Mononuclear cell (primary cell): Measurements from ENCODE around the gene LYRM1. TPM values are rescaled to one million over a fixed set of nuclear protein-coding genes. Genes with fewer than 3 reads are reported as not detected.
A peak's percentile ranks its signal among the peaks of the same experiment; 100 is the strongest.
"Not testable (repeated sequence)": the region's sequence is repeated elsewhere in the genome, so short reads cannot be mapped to it uniquely, and the experiment has no call there.

Source experiments
- H3K27me3 ChIP-seq: 2 replicates; pipeline ENCODE4 v1.6.0; 2011; ENCODE audit warnings: low read length, control low read depth; ENCODE audit not compliant: insufficient read depth
- H3K4me1 ChIP-seq: 2 replicates; pipeline ENCODE4 v1.5.1; 2011; ENCODE audit warnings: mild to moderate bottlenecking, low read length, control low read depth; ENCODE audit not compliant: insufficient read depth
- H3K4me3 ChIP-seq: 2 replicates; pipeline ENCODE4 v1.5.1; 2011; ENCODE audit warnings: mild to moderate bottlenecking, low read length, moderate library complexity
- H3K9me3 ChIP-seq: 2 replicates; pipeline ENCODE4 v1.5.1; 2011; ENCODE audit warnings: low read depth, mild to moderate bottlenecking, control low read depth, low read length
- total RNA-seq: library from RNA; depleted of rRNA; stranded (reverse); fragments of >200 nt; gene quantifications from one replicate; pipeline ENCODE4 v1.2.3, GENCODE V29; 2012

LYRM1 gene
- total RNA-seq: 22.7 TPM

GRCh38 chr16:20900299-20901067 lies at the start of gene LYRM1, which contains the start of gene DCUN1D3:
Gene LYRM1 (plus strand): TSS chr16:20900771. CDS start chr16:20915556, 14,785 bp downstream.
Gene DCUN1D3 (minus strand): TSS chr16:20900358. CDS start chr16:20862538, 37,820 bp downstream.
- Histone ChIP-seq H3K4me1 (peaks cover 58% of the 10 kb centered on the region), H3K9me3 (no peaks in the 10 kb centered on the region), H3K27me3 (no peaks in the 10 kb centered on the region), H3K4me3 (peak within 1 kb of the TSS; percentile 86)

GRCh38 chr16:20850981-20851380 lies 49.6 kb upstream of the LYRM1 start:
- Histone ChIP-seq H3K9me3 (no peaks in the 10 kb centered on the region), H3K4me3 (no peak overlapping the region), H3K27me3 (no peaks in the 10 kb centered on the region), H3K4me1 (peaks cover 9% of the 10 kb centered on the region)

GRCh38 chr16:20851601-20852000 lies 49.0 kb upstream of the LYRM1 start:
- no peaks in the 10 kb centered on the region for H3K9me3 ChIP-seq
- H3K4me3 ChIP-seq: no peak overlapping the region
- peaks cover 9% of the 10 kb centered on the region for H3K4me1 ChIP-seq
- H3K27me3 ChIP-seq: no peaks in the 10 kb centered on the region

- no peaks in the 10 kb centered on the region for H3K9me3 ChIP-seq
- H3K4me3 ChIP-seq: no peak overlapping the region
- peaks cover 9% of the 10 kb centered on the region for H3K4me1 ChIP-seq
- no peaks in the 10 kb centered on the region for H3K27me3 ChIP-seq
Measured at GRCh38 chr16:20853143-20853542, 47.4 kb upstream of the LYRM1 start.

GRCh38 chr16:20853981-20854620 lies 46.5 kb upstream of the LYRM1 start:
- no peaks in the 10 kb centered on the region for H3K9me3 ChIP-seq
- H3K4me1 ChIP-seq: peaks cover 9% of the 10 kb centered on the region
- H3K27me3 ChIP-seq: no peaks in the 10 kb centered on the region
- no peak overlapping the region for H3K4me3 ChIP-seq

GRCh38 chr16:20854963-20855362 lies 45.6 kb upstream of the LYRM1 start:
- Histone ChIP-seq H3K4me1 (peaks cover under 1% of the 10 kb centered on the region), H3K27me3 (no peaks in the 10 kb centered on the region), H3K4me3 (no peak overlapping the region), H3K9me3 (no peaks in the 10 kb centered on the region)

GRCh38 chr16:20857281-20857680 lies 43.3 kb upstream of the LYRM1 start:
- H3K4me1 ChIP-seq: no peaks in the 10 kb centered on the region
- H3K27me3 ChIP-seq: no peaks in the 10 kb centered on the region
- H3K4me3 ChIP-seq: no peak overlapping the region
- no peaks in the 10 kb centered on the region for H3K9me3 ChIP-seq

GRCh38 chr16:20859229-20859628 lies 41.3 kb upstream of the LYRM1 start:
- Histone ChIP-seq H3K27me3 (no peaks in the 10 kb centered on the region), H3K9me3 (no peaks in the 10 kb centered on the region), H3K4me3 (no peak overlapping the region), H3K4me1 (no peaks in the 10 kb centered on the region)

- no peaks in the 10 kb centered on the region for H3K4me1 ChIP-seq
- no peak overlapping the region for H3K4me3 ChIP-seq
- no peaks in the 10 kb centered on the region for H3K27me3 ChIP-seq
- no peaks in the 10 kb centered on the region for H3K9me3 ChIP-seq
Measured at GRCh38 chr16:20859699-20860098, 40.9 kb upstream of the LYRM1 start.

- Histone ChIP-seq H3K27me3 (no peaks in the 10 kb centered on the region), H3K9me3 (no peaks in the 10 kb centered on the region), H3K4me1 (no peaks in the 10 kb centered on the region), H3K4me3 (no peak overlapping the region)
Measured at GRCh38 chr16:20860361-20860760, 40.2 kb upstream of the LYRM1 start.

- H3K9me3 ChIP-seq, H3K4me3 ChIP-seq, H3K27me3 ChIP-seq, H3K4me1 ChIP-seq: not testable (repeated sequence)
Measured at GRCh38 chr16:20860995-20861394, 39.6 kb upstream of the LYRM1 start.

- H3K4me1 ChIP-seq: no peaks in the 10 kb centered on the region
- no peaks in the 10 kb centered on the region for H3K27me3 ChIP-seq
- H3K4me3 ChIP-seq: no peak overlapping the region
- no peaks in the 10 kb centered on the region for H3K9me3 ChIP-seq
Measured at GRCh38 chr16:20862162-20862960, 38.2 kb upstream of the LYRM1 start.

GRCh38 chr16:20864376-20864775 lies 36.2 kb upstream of the LYRM1 start:
- not testable (repeated sequence) for H3K9me3 ChIP-seq, H3K27me3 ChIP-seq, H3K4me3 ChIP-seq, H3K4me1 ChIP-seq

- Histone ChIP-seq H3K9me3 (no peaks in the 10 kb centered on the region), H3K27me3 (no peaks in the 10 kb centered on the region), H3K4me1 (peaks cover 7% of the 10 kb centered on the region), H3K4me3 (no peak overlapping the region)
Measured at GRCh38 chr16:20865420-20866131, 35.0 kb upstream of the LYRM1 start.
